K562 (cell line): ENCODE results near the gene GALNT12.
A peak's percentile ranks its signal among the peaks of the same experiment; 100 is the strongest.

Experiments used
- CEBPB ChIP-seq: fragments of 450-650 bp; IDR thresholded peaks from 2 replicates; pipeline ENCODE4 v1.6.1; 2016; ENCODE audit warnings: missing genetic modification characterization, missing compliant biosample characterization
- POLR2A ChIP-seq: fragments of 450-650 bp; conservative IDR thresholded peaks from 2 replicates; pipeline ENCODE4 v1.6.1; 2016
- RCOR1 ChIP-seq, 2 experiments: IDR thresholded peaks; 2 replicates each; pipeline ENCODE4 v1.6.1; 2012; ENCODE audit warnings: low read depth in 2 of 2, low read length in 2 of 2, borderline replicate concordance in 1 of 2, improper control_type of control experiment in 1 of 2
- TAF1 ChIP-seq: IDR thresholded peaks from 2 replicates; pipeline ENCODE4 v1.6.1; 2011; ENCODE audit warnings: mild to moderate bottlenecking, low read length, moderate library complexity; ENCODE audit not compliant: insufficient read depth, control insufficient read depth, severe bottlenecking; ENCODE audit errors: extremely low read depth
- TBP ChIP-seq: optimal IDR thresholded peaks from 2 replicates; pipeline ENCODE3; 2011; ENCODE audit warnings: low read depth, low read length, improper control_type of control experiment
- TCF7L2 ChIP-seq: fragments of 150-350 bp; IDR thresholded peaks from 2 replicates; pipeline ENCODE4 v1.6.1; 2016; ENCODE audit warnings: low read depth, mild to moderate bottlenecking, low read length, moderate library complexity
- ZBTB1 ChIP-seq: sonication (generic); formaldehyde crosslinking; IDR thresholded peaks from 2 replicates; pipeline ENCODE4 v1.8.1; 2023; ENCODE audit warnings: missing genetic modification reagents, low read depth, mild to moderate bottlenecking, borderline replicate concordance
- ZNF583 ChIP-seq: fragments of 250-450 bp; sonication (Bioruptor Pico); IDR thresholded peaks from 2 replicates; pipeline ENCODE4 v1.4.0; 2020
- ZZZ3 ChIP-seq: fragments of 450-650 bp; IDR thresholded peaks from 2 replicates; pipeline ENCODE4 v1.6.1; 2016; ENCODE audit warnings: antibody characterized with exemption, mild to moderate bottlenecking, moderate library complexity
- TF ChIP-seq, protein P1 (sequence below): sonication (generic); formaldehyde crosslinking; IDR thresholded peaks from 2 replicates; pipeline ENCODE4 v1.8.1; 2023; ENCODE audit warnings: mild to moderate bottlenecking, missing genetic modification reagents
- TF ChIP-seq, protein P2 (sequence below): sonication (generic); formaldehyde crosslinking; IDR thresholded peaks from 2 replicates; pipeline ENCODE4 v1.8.0; 2022; ENCODE audit warnings: mild to moderate bottlenecking, missing genetic modification reagents

DNA sequence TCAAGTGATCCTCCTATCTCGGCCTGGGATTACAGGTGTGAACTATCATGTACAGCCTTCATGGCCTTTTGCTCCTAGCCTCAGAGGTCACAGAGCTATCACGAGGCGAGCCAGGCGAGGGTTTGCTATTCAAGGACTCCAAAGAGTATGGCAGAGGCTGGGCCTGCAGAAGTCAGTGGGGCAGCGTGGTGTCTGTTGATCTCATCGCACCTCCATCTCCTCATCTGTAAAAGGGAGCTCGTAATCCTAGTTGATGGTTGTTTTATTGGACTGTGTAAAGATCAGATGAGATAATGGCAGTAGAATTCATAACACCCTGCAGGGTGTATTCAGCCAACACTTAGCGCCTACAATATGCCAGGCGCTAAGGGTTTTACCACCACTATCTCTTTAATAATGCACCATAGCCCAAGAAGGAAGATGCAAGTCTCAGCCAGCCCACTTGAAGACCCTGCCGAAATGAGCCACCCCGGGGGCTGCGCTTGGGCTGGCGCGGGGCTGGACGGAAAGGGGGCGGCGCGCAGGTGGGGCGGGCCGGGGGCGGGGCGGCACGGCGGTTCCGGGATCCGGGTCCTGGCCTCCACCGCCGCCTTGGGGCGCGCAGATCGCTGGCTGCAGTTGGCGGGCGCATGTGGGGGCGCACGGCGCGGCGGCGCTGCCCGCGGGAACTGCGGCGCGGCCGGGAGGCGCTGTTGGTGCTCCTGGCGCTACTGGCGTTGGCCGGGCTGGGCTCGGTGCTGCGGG is at the start of gene GALNT12:
- TF ChIP-seq, protein P1, sequence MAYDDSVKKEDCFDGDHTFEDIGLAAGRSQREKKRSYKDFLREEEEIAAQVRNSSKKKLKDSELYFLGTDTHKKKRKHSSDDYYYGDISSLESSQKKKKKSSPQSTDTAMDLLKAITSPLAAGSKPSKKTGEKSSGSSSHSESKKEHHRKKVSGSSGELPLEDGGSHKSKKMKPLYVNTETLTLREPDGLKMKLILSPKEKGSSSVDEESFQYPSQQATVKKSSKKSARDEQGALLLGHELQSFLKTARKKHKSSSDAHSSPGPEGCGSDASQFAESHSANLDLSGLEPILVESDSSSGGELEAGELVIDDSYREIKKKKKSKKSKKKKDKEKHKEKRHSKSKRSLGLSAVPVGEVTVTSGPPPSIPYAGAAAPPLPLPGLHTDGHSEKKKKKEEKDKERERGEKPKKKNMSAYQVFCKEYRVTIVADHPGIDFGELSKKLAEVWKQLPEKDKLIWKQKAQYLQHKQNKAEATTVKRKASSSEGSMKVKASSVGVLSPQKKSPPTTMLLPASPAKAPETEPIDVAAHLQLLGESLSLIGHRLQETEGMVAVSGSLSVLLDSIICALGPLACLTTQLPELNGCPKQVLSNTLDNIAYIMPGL (CRISPR knock-in tag), result 0 out of 2 replicates have a peak, but pooled peaks have one; percentile 43
- TF ChIP-seq CEBPB (tag) (no peak), POLR2A (no peak), ZBTB1 (CRISPR knock-in tag) (no peak), TCF7L2 (no peak), TAF1 (peak; percentile 70), ZNF583 (CRISPR knock-in tag) (no peak; the same call in 1 of the 2 replicates), ZZZ3 (no peak), RCOR1 (IDR thresholded peaks at IDR 0.05; ENCODE audit: borderline replicate concordance in 1 of 2, low read depth in 2 of 2, low read length in 2 of 2) (no peak), TBP (peak; percentile 74)
- TF ChIP-seq, protein P2, sequence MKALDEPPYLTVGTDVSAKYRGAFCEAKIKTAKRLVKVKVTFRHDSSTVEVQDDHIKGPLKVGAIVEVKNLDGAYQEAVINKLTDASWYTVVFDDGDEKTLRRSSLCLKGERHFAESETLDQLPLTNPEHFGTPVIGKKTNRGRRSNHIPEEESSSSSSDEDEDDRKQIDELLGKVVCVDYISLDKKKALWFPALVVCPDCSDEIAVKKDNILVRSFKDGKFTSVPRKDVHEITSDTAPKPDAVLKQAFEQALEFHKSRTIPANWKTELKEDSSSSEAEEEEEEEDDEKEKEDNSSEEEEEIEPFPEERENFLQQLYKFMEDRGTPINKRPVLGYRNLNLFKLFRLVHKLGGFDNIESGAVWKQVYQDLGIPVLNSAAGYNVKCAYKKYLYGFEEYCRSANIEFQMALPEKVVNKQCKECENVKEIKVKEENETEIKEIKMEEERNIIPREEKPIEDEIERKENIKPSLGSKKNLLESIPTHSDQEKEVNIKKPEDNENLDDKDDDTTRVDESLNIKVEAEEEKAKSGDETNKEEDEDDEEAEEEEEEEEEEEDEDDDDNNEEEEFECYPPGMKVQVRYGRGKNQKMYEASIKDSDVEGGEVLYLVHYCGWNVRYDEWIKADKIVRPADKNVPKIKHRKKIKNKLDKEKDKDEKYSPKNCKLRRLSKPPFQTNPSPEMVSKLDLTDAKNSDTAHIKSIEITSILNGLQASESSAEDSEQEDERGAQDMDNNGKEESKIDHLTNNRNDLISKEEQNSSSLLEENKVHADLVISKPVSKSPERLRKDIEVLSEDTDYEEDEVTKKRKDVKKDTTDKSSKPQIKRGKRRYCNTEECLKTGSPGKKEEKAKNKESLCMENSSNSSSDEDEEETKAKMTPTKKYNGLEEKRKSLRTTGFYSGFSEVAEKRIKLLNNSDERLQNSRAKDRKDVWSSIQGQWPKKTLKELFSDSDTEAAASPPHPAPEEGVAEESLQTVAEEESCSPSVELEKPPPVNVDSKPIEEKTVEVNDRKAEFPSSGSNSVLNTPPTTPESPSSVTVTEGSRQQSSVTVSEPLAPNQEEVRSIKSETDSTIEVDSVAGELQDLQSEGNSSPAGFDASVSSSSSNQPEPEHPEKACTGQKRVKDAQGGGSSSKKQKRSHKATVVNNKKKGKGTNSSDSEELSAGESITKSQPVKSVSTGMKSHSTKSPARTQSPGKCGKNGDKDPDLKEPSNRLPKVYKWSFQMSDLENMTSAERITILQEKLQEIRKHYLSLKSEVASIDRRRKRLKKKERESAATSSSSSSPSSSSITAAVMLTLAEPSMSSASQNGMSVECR, result no peak
